A549 (cell line): ENCODE measurements around the gene MYO18B.

Experiments used
- ATOH8 ChIP-seq: fragments of 250-450 bp; sonication (Bioruptor Pico); IDR thresholded peaks from 2 replicates; pipeline ENCODE4 v1.5.0; 2020; ENCODE audit warnings: low read depth, mild to moderate bottlenecking, moderate library complexity
- CTCF ChIP-seq: fragments of >200 bp; sonication (Bioruptor Twin); formaldehyde crosslinking; IDR thresholded peaks from 3 replicates; pipeline ENCODE4 v1.5.1; 2016
- FOSL2 ChIP-seq, 2 experiments: fragments of 450-650 bp in 1 of 2; fragments of >200 bp in 1 of 2; sonication (Bioruptor Twin) in 1 of 2; formaldehyde crosslinking; IDR thresholded peaks; 2 replicates each; pipeline versions ENCODE4 v1.5.0 to v1.6.1; 2016 to 2020; ENCODE audit warnings: mild to moderate bottlenecking in 1 of 2, moderate library complexity in 1 of 2
- MAZ ChIP-seq: fragments of 150-350 bp; IDR thresholded peaks from 2 replicates; pipeline ENCODE4 v1.6.1; 2014; ENCODE audit warnings: antibody characterized with exemption, low read depth, low read length, borderline replicate concordance
- REST ChIP-seq: fragments of 200-600 bp; sonication (generic); IDR thresholded peaks from 2 replicates; pipeline ENCODE4 v1.6.1; 2016; ENCODE audit warnings: antibody characterized with exemption, mild to moderate bottlenecking, moderate library complexity
- USF2 ChIP-seq: fragments of 450-650 bp; IDR thresholded peaks from 2 replicates; pipeline ENCODE4 v1.6.1; 2014; ENCODE audit warnings: antibody characterized with exemption

- no peak for TF ChIP-seq CTCF
- no peak for TF ChIP-seq ATOH8
- TF ChIP-seq MAZ: no peak
- no peak for TF ChIP-seq FOSL2 (IDR thresholded peaks at IDR 0.05)
- TF ChIP-seq FOSL2 (CRISPR knock-in tag; IDR thresholded peaks at IDR 0.05): no peak
- no peak for TF ChIP-seq USF2
- no peak for TF ChIP-seq REST
Measured at GRCh38 chr22:25911243-25911972, 169.4 kb downstream of the MYO18B start.
